Daoy (cell line): ENCODE data around the gene DPAGT1. TPM values are rescaled to one million over a fixed set of nuclear protein-coding genes. Genes with fewer than 3 reads are reported as not detected.

Experiments
- DNase-seq: peaks from one replicate; pipeline ENCODE4 v3.0.0-alpha.2; 2015; ENCODE audit warnings: low read depth
- total RNA-seq: library from RNA; depleted of rRNA; stranded (reverse); fragments of >200 nt; shearing (Covaris generic); gene quantifications from 2 replicates; pipeline ENCODE4 v1.2.3, GENCODE V29; 2014; rRNA removed

DPAGT1 gene
- total RNA-seq, 1 experiment from 2014 or later = 32.0 TPM

DNA sequence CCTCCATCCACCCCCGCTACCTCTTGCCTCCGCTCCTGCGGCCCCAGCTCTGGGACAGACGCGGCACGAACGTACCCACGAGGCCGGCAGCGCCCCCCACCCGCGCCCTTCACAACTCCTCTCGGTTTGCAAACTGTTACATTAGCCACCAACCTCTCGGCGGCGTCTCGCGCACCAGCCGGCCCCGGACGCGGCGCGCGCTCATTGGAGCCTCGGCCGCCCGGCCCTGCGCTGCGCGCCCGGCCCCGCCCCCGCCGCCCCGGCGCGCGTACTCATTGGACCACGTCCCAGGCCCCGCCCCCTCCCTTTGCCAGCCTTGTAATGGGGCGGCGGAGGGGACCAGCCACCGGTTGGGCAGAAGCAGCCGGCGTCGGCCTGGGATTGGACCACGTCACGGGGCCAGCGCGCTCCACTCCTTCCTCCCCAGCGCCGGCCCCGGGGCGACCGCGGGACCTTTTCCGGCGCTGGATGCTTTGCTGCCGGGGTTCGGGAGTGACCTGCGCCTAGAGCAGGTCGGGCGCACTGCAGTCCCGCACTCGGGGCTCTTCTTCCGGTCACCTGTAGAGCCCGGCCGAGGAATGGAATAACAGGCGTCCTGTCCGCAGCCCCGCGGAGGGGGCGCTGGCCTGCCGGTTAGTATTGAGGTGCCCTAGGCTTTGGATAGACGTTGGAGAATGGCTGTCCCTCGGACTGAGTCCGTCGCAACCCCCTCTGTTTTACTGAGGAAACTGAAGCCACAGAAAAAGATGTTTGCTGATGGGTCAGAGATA is 44.5 kb downstream of the DPAGT1 start, which contains the start of gene HYOU1:
Gene HYOU1, minus strand, starts transcription at position 206 of the 770 bp plus-strand sequence. CDS start 1,045 bp downstream, outside the sequence.
- DNase-seq = peak; percentile 98

DNA sequence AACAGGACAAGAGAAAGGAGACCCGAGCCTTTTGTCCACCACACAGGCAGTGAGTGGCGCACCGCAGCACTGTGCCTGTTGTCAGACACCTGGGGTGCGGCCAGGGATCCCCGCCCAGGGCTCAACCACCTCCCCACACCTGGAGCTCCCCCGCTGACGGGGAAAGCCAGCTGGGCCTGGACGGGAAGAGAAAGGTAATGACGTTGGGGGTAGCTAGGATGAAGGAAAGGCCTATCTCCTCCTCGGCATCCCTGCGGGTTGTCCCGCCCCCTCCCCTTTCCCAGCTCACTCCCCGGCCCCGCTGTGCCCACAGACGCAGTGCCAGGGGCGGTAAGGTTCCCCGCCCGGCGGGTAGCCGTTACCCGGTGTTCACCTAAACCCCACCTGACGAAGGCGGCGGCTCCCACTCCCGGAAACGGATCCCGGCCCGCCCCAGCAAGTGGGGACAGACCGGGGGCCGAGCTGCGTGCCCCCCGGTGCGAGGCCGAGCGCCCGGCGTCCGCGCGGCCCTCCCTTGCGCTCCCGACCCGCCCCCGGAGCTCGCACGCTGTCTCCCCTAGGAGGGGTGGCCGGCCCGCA is 45.1 kb downstream of the DPAGT1 start:
- DNase-seq = peak; percentile 16

DNA sequence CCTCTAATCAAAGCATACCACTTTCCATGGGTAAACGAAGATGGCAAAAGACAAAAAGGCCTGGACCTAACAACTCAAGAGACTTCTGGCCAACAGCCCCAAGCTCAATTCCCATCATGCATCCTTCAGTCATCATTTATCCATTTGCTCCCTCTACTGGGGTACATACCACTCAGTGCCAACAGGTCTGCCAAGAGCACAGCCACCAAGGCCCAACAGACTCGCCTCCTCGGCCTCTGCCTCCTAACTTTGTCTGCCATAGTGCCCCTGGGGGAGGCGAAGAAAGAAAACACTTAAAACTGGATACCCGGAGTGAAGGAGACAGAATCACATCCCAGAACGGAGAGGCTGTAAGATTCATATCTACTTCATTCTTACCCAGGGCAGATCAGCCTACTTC is 45.8 kb downstream of the DPAGT1 start:
- DNase-seq = peak; percentile 17

- no peak for DNase-seq
These were observed 47.2 kb downstream of the DPAGT1 start for GRCh38 chr11:119054418-119054817.

DNA sequence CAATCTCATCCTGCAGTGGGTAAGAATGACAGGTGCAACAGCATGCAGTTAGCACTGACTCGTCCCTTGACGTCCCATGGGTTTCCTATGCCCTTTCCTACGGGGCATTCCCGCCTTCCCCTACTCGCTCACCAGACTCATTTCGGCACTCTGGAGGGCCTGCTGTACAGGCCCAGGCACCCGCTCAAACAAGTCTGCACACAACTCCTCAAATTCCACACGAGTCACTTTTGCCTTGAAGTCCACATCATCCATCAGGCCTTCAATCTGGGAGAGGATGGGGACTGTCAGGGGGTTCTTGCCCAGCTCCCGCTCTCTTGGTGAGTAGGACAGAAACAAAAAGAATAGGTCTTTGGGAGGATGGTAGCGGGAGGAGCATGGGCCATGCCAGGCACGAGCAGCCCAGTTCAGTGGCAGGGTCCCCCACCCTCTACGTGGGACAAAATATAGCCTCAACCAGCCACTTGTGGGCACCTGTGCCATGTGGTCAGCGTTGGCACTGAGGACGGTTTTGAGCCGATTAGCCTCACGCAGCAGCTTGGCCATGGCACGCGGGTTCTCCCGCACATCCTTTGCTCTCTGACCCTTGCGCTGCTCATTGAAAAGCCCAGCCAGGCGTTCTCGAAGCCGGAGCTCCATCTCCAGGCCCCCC is 49.4 kb downstream of the DPAGT1 start:
- no peak for DNase-seq

DNA sequence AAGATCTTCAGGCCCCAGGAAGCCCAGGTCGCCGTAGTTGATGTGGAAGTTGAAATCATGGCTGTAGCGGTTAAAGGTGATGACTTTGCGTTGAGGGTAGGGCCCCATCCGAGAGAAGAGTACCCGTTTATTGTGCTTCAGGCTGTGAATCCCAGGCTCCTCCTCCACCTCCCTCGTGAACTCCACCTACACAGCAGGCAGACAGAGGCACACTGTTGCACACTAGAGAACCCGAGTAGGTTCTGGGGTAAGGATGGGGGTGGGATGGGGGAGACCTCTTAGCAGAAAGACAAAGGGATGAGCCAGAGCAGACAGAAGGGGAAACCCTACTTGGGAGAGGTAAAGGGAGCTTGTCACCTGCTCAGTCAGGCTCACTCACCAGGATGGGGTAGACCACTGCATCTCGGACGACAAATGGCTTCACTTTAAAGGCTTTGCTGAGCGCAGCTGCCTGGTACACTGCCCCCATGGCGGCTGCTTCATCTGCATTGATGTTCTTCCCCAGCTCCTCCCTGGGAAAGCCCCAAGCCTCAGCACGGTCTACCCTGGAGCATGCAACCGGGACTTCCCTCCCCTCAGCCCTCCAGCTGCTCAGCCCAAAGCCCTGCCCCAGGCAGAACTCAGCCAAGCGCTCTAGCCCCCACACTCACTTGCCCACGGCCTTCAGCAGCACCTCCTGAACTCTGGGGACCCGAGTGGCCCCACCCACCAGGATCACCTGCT is 50.1 kb downstream of the DPAGT1 start:
- no peak for DNase-seq

DNA sequence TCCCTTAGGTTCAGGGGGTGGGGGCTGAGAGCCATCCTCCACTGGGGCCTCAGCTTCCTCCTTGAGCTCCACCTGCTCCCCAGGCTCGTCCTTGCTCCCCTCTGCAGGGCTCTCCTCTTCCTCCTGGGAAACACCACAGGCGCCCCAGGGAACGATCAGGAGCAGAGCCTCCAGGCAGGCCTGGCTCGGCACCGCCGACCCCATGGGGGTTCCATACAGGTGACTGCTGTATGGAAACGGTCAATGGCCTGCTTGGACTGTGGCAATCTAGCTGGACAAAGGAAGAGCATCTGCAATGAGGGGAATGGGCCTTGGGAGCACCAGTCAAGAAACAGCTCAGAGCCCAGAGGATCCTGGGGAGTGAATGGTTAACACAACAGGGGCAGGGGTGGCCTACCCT is 52.6 kb downstream of the DPAGT1 start:
- DNase-seq = no peak

- no peak for DNase-seq
These were observed 53.0 kb downstream of the DPAGT1 start for GRCh38 chr11:119048644-119049043.

- DNase-seq = no peak
These were observed 54.4 kb downstream of the DPAGT1 start for GRCh38 chr11:119047205-119047604.

Other genes with a start within 250 kb of the DPAGT1 start
- not detected in 2 replicates for gene CXCR5, start 218.0 kb downstream of the DPAGT1 start, total RNA-seq
- 3.9 and 5.4 TPM in 2 replicates for gene BCL9L, start 175.9 kb downstream of the DPAGT1 start, total RNA-seq
- not detected in 2 replicates for gene UPK2, start 145.6 kb downstream of the DPAGT1 start, total RNA-seq
- not detected in 2 replicates for gene FOXR1, start 130.1 kb downstream of the DPAGT1 start, total RNA-seq
- 27.3 and 40.2 TPM in 2 replicates for gene CENATAC, start 103.7 kb downstream of the DPAGT1 start, total RNA-seq
- gene RPS25, start 83.5 kb downstream of the DPAGT1 start, total RNA-seq = 1,318 and 1,710 TPM in 2 replicates
- gene TRAPPC4, start 83.1 kb downstream of the DPAGT1 start, total RNA-seq = 102 and 110 TPM in 2 replicates
- gene SLC37A4, start 71.0 kb downstream of the DPAGT1 start, total RNA-seq = 12.7 and 18.9 TPM in 2 replicates
- gene HYOU1, start 44.6 kb downstream of the DPAGT1 start, total RNA-seq = 172 and 186 TPM in 2 replicates
- gene VPS11, start 34.0 kb downstream of the DPAGT1 start, total RNA-seq = 10.3 and 13.2 TPM in 2 replicates
- gene HMBS, start 17.0 kb downstream of the DPAGT1 start, total RNA-seq = 2.0 and 6.0 TPM in 2 replicates
- gene C2CD2L, start 5.5 kb upstream of the DPAGT1 start, total RNA-seq = 1.7 and 10.6 TPM in 2 replicates
- 14.4 and 28.8 TPM in 2 replicates for gene HINFP, start 19.7 kb upstream of the DPAGT1 start, total RNA-seq
- not detected in 2 replicates for gene ABCG4, start 47.2 kb upstream of the DPAGT1 start, total RNA-seq
- 4.3 and 9.7 TPM in 2 replicates for gene NLRX1, start 66.9 kb upstream of the DPAGT1 start, total RNA-seq
- not detected in 2 replicates for gene NHERF4, start 83.6 kb upstream of the DPAGT1 start, total RNA-seq
- gene CBL, start 104.5 kb upstream of the DPAGT1 start, total RNA-seq = 7.3 and 11.1 TPM in 2 replicates
- 180 and 215 TPM in 2 replicates for gene MCAM, start 215.3 kb upstream of the DPAGT1 start, total RNA-seq
- 2.6 and 2.9 TPM in 2 replicates for gene RNF26, start 232.7 kb upstream of the DPAGT1 start, total RNA-seq
- 0.51 and 1.9 TPM in 2 replicates for gene C1QTNF5, start 239.0 kb upstream of the DPAGT1 start, total RNA-seq
- not detected in 2 replicates for gene MFRP, start 244.9 kb upstream of the DPAGT1 start, total RNA-seq